GM20431 (cell line): ENCODE results near the gene BDH2.

Experiments used
- in situ Hi-C: fragments of 300-500 bp; cut with MseI, MboI; formaldehyde crosslinking; loops from one replicate; pipeline ENCODE4 v1.15.0; 2020; ENCODE audit warnings: low sequenced_read_pairs; ENCODE audit not compliant: unreplicated experiment

BDH2 gene

DNA sequence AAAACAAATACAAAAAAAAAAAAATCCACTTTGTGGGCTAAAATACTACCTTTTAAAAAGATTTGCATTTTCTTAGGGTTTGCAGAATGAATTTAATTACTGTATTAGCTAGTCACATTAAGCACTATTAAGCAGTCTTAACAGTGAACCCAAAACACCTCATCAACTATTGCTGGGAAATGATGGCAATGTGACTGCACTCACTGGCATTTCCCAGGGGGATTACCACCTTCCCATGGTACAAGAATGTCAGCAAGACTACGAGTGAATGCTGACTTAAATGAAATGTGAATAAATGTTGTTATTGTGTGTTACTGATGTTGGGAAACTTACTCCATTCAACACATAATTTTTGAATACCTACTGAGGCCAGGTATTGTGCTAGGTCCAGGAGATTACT is 13.1 kb downstream of the BDH2 start:
- in situ Hi-C loops, result no loop called here

GRCh38 chr4:103085555-103086196 is 14.0 kb downstream of the BDH2 start:
- in situ Hi-C loops, result no loop called here

DNA sequence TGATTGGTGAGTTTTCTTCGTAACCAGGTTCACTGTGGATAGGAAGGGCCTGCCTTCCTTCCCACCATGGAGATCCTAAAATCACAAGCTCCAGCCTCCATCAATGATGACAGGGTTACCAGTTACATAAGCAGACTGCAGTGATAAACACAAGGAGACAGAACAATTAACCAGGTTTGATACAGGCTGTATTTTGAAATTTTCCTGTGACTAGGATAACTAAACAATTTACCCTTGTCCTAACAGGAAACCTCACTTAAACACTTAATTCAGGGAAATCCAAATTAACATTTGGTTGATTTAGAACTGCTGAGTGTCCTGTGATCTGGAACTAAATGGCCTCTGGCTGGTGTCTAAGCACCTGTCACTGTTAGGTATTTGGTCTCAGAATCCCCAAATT is 20.0 kb downstream of the BDH2 start:
- in situ Hi-C loops, result no loop called here

- in situ Hi-C loops, result no loop called here
These were observed 22.8 kb downstream of the BDH2 start, which contains the start of gene SLC9B2 for GRCh38 chr4:103076747-103077347. Gene SLC9B2, minus strand, starts transcription at chr4:103076761. Its CDS starts 9,211 bp downstream, at chr4:103067550.

GRCh38 chr4:103075894-103076746 is 23.5 kb downstream of the BDH2 start:
- in situ Hi-C loops, result no loop called here

- in situ Hi-C loops, result no loop called here
These were observed 24.2 kb downstream of the BDH2 start for GRCh38 chr4:103075435-103075893.

DNA sequence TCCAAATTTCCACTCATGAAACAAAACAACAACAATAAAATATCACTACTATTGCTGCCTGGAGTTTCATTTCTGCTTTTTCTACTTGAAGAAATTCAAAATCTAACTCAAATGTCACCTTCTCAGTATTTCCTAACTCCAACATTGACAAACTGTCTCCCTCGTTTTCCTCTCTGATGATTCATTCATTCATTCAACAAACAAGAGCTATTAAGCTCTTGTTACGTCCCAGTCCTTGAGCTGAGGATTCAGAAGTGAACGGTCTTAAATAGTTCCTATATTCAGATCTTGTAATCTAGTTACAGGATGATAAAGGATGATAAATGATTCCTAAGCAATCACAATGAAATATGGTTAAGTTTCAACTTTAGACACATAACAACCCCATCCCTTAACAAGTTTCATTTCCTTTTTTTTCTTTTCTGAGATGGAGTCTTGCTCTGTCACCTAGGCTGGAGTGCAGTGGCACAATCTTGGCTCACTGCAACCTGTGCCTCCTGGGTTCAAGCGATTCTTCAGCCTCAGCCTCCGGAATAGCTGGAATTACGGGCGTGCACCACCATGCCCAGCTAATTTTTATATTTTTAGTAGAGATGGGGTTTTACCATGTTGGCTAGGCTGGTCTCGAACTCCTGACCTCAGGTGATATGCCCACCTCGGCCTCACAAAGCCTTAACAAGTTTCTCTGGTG is 24.7 kb downstream of the BDH2 start:
- in situ Hi-C loops, result no loop called here

GRCh38 chr4:103073792-103074438 is 25.7 kb downstream of the BDH2 start:
- in situ Hi-C loops, result no loop called here

DNA sequence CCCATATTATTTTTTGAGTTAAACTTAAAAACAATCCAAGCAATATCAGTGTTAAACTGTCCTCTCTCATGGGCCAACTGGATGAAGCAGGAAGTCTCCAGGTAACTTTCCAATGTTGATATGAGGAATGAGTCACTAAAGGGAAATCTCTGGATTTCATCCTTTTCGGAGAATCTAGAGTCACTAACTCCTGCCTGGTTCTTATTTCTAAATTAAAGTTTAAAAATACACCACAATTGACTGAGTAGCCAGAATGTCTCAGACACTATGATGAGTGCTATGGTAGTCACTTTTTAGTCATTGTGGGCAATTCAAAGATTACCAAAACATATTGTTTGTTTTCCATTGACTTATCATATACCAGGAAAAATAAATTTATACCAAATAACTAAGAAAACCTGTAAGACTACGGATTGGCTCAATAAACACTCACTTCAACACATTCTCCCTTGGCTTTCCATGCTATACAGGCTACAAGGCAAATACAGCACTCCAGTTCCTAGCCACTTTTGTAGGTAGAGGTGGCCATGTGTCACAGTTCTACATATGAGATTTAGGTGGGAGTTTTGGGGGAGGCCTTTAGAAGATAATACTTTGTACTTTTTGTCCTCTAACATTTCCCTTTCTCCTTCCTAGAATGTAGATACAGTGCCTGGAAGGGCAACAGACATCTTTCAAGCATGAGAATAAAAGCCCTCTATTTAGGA is 31.6 kb downstream of the BDH2 start:
- in situ Hi-C loops, result no loop called here

DNA sequence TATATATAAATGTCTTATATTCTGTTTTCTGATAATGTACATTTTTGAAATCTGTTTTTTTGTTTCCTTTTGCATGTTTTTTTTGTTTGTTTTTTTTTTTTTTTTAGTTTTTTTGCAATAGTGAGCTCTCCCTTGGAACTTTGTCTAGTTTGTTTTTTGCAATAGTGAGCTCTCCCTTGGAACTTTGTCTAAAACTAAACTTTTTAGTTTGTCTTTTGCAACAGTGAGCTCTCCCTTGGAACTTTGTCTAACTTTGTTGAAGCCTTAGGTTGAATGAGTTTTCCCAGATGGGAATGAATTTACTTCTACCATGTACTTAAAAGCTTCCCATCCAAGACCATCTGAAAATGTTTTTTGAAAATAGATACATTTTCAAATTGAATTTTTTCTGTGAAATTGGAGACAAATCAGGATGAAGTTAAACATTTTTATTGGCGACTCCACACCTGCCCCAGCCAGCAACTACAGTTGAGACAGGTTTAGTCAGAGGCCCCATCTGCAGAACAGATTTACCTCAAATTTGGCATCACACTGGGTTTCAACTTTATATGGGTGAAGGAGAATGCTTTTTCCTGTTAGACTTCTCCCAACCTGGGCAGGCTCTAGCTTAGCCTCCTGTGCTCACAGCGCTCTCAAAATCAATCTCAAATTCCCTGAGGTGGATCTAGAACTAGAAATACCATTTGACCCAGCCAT is 39.0 kb downstream of the BDH2 start:
- in situ Hi-C loops, result no loop called here

- in situ Hi-C loops, result no loop called here
These were observed 45.6 kb downstream of the BDH2 start for GRCh38 chr4:103054030-103054429.

DNA sequence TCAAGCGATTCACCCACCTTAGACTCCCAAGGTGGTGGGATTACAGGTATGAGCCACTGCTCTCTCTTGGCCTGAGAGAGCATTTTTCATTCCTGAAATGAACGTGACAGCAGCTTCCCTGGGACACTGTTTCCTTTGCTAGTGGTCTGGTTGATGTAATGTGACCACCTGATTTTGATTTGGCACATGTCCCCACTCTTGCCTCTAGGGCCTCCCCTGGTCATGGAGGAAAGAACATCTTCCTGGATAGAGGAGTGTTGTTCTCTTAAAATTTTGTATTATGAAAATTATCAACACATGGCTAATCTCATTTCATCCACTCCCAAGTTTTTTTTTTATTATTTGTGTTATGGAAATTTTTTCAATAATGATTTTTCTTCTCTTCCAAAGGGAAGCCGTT is 46.9 kb downstream of the BDH2 start:
- in situ Hi-C loops, result no loop called here

DNA sequence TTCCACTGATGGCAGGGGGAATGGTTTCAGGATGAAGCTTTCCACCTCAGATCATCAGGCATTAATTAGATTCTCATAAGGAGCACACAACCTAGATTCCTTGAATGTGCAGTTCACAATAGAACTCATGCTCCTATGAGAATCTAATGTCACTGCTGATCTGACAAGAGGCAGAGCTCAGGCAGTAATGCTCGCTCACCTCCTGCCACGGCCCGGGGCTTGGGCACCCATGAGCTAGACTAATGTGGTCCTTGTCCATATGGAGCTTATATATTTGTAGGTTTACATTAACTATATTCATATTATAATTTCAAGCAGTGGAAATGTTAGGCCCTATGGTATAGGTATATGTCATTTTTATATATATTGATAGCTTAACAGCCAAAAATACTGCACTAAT is 47.5 kb downstream of the BDH2 start:
- in situ Hi-C loops, result no loop called here

- in situ Hi-C loops, result no loop called here
These were observed 48.7 kb downstream of the BDH2 start for GRCh38 chr4:103050736-103051436.

DNA sequence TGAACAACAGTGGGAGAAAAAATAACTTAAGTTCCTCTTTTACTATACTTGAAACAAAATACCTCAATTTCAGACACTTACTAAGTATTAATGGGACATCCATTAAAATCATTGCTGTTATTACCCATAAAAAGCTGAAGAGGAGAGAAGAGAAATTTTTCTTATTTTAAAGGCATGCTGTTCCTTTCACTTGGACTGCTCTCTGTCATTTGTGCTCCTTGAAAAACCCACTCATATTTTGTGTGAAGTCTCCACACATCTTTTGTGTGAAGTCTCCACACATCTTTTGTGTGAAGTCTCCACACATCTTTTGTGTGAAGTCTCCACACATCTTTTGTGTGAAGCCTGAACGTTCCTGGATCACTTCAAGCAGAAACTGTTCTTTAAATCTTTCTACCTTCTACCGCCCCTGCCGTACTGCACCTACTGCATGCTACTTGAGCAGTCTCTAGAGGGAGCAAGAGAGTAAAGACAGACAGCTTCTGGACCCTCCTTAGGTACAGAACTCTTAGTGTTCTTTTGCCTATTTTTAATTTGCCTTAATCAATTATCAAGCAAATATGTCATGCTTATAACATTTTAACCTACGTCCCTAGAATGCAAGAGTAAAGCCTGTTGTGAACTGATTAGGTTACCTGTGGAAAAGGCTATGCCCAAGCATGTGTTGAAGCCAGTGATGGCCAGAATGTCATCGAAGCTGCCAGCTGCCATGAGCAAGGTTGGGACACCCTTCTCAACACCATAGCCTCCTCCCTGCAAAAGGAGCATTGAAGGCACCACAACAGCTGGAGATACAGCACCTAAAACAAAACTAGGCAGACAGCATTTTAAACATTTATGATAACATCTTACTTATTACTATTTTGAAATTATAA is 53.0 kb downstream of the BDH2 start:
- in situ Hi-C loops, result no loop called here

GRCh38 chr4:103044183-103044582 is 55.5 kb downstream of the BDH2 start:
- in situ Hi-C loops, result no loop called here

DNA sequence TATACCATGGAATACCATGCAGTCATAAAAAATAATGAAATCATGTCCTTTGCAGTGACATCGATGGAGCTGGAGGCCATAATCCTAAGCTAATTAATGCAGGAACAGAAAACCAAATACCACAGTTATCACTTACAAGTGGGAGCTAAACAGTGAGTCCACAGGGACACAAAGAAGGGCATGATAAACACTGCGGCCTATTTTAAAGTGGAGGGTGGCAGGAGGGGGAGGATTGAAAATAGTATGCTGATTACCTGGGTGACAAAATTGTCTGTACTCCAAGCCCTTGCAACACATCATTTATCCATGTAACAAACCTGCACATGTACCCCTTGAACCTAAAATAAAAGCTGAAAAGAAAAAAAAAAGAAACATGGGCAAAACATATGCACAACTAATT is 63.5 kb downstream of the BDH2 start:
- in situ Hi-C loops, result no loop called here
